CD4-positive, alpha-beta T cell treated with Interleukin-15 for 1 hour (primary cell): ENCODE data around the gene USP9X.
A peak's percentile ranks its signal among the peaks of the same experiment; 100 is the strongest.
"Not testable (repeated sequence)": the region's sequence is repeated elsewhere in the genome, so short reads cannot be mapped to it uniquely, and the experiment has no call there.

Source experiments
- DNase-seq: peaks from one replicate; pipeline ENCODE4 v3.0.0-alpha.2; 2020

The USP9X gene

DNA sequence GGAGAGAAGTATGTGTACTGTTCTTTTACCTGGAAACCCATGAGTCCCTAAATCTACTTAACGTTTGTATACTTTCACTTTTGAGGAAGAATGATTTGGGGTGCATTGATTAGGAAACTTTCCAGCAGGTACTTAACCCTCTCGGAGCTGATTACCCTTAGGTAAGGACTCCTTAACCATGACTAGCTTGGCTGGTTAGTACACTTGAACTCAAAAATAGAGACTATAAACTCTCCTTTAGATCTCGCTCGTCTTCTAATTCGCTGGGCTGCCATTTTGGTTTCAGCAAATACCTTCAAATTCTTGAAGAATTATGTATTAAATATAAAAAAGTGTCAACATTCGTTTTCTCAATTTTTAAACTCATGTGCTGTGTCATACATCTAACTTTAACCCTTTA lies 2.0 kb downstream of the USP9X start:
- DNase-seq = no peak

DNA sequence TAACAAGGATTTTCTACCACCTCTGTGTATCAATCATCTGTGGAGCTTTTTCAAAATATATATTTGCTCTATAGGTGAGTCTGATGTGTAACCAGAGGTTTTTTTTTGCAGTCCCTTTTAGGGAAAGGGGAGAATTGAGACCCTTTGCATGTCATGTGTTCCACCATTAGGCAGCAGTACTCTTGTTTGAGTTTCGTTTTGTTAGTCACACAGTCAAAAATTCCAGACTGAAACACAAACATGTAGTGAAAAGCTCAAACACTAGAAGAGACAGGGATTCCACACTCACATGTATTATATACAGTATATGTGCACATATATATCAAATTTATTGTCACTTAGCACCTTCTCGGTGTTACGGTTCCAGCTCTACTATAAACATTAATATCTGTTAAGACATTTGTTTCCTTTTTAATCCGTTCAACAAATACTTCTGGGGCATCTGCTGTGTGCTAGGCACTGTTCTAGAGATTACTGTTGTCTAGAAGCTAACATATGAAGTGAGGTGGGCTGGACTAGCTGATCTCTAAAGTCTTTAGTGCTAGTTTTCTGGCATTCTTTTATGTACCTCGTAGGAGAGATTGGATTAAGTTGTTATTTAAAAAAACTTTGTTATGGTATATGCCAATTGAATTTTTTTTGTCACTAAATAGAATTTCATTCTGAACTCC lies 5.5 kb downstream of the USP9X start:
- DNase-seq = no peak

DNA sequence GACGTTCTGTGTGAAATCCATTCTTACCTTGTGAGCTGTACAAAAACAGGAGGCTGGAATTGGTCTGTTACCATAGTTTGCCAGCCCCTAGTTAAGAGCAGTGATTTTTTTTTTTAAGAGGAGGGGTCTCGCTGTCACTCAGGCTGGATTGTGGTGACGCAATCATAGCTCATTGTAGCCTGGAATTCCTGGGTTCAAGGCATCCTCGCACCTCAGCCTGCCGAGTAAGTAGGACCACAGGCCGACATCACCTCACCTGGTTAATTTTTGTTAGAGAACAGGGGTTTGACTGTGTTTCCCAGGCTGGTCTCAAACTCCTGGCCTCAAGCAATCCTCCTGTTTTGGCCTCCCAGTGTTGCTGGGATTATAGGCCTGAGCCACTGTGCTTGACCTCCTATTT lies 7.5 kb downstream of the USP9X start:
- no peak for DNase-seq

DNA sequence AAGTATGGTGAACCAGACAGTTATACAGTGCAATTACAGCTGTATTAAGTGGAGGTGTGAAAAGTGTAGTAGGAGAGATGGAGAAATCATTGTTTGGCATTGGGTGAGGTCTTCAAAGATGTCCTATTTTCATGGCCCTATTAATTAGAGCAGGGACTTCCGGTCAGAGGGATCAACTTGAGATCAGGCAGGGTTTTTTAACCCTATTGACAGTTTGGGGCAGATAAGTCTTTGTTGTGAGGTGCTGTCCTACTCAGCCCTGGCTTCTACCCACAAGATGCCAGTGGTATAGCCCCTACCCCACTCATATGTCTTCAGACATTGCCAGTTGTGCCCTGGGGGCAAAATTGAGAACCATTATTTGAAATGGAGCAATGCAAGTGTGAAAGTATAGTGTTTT lies 9.9 kb downstream of the USP9X start:
- DNase-seq = no peak

DNA sequence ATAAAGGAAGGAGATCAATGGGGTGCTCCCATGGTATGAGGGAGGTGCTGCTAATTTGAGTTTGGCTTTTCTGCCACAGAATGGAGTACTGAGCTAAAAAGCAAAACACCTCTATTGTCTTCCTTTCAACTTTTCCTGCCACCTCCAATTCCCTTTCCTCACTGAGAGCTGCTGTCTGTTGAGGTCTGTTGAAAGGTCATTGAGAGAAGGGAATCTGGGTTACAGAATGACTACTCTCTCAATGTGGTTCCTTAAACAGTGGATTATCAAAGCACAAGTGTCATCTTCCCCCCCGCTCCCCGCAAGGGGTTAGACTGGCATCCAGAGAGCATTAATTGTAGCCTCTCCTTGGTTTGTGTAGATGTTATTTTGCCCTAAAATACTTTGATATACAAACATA lies 10.7 kb downstream of the USP9X start:
- DNase-seq = no peak

DNA sequence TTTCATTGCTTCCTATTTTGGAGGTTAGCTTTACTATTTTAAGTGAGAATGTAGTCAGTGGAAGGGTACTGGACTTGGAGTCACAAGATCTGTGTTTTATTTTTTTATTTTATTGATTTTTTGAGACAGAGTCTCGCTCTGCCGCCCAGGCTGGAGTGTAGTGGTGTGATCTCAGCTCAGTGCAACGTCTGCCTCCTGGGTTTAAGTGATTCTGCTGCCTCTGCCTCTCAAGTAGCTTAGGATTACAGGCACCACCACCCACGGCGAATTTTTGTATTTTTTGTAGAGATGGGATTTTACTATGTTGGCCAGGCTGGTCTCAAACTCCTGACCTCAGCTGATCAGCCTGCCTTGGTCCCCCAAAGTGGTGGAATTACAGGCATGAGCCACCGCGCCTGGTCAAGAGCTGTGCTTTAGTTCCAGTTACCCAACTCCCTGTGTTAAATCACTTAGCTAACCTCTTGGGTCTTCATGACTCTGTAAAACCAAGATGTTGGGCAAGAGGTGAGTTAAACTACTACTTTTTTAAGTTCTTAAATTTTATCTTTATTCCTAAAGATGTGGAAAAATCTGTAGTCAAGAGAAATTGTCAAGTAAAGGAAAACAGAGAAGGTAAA lies 11.2 kb downstream of the USP9X start:
- DNase-seq = no peak

DNA sequence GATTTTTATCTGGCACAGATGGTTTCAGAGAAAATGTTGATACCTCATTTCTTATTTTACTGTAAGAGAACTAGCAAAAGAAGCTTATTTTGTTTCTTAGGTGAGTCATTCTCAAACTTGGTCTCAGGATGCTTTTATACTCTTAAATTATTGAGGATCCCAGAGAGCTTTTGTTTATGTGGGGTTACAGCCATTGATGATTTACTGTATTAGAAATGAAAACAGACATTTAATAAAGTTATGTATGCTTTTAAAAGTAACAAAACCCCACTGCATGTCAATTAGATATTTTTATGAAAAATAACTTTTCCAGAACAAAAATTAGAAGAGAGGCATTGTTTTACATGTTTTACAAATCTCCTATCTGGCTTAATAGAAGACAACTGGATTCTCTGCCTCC lies 12.1 kb downstream of the USP9X start:
- DNase-seq = no peak

DNA sequence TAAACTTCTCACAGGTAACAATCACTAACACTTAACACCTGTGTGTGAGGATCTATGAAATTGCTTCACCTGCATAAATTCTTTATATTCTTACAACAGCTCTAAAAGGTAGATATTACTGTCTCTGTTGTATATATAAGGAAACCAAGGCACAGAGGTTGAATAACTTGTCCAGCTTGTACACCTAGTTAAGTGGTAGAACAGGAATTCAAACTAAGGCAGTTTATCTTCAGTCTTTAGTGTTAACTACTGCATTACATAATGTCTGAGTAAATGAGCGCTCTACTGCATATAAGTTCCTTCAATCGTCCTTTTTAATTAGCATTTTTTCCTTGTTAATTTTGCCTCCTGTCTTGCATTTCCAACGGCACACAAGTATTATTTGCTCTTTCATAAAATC lies 15.0 kb downstream of the USP9X start:
- DNase-seq = no peak

DNA sequence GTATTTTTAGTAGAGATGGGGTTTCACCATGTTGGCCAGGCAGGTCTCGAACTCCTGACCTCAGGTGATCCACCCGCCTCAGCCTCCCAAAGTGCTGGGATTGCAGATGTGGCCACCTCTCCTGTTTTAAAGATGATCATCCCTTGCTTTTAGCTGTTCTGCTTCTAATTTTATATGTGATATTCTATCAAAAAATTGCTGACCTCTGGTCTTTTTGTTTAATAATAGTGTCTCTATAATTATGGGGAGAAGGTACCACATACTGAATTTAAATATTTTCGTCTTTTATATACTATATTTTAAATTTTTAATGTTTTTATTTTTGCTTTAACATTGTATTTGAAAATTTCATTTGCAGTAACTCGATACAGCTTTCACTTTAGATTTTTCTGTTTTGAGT lies 15.6 kb downstream of the USP9X start:
- DNase-seq = no peak

DNA sequence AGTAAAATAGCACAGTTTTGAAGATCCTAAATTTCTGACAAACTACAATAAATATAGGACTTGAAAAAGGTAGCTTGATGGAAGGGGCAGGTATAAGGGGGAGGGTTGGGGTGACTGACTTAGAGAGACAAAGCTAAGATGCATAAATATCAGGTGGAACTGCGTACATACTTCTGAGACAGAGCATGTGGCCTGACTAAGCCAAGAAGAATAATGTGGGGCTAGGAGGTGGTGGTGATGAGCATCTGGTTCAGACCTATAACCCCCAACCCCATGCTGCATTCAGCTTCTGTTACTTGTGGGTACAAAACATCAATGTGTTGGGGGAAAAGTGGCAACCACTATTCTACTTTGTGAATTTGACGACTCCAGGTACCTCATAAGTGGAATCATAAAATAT lies 19.8 kb downstream of the USP9X start:
- DNase-seq = no peak

DNA sequence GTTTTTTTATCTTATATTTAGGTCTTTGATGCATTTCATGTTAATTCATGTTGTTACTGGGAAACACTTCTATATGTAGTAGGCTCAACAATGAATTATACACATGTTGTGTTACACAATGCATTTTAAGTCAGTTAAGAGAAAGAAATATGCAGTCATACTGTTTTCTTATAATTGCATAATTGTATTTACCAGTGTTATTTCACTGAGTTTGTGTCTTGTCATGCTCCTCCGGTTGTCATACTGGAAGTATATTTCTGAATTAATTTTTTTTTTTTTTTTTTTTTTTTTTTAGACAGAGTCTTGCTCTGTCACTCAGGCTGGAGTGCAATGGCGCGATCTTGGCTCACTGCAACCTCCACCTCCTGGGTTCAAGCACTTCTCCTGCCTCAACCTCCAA lies 21.0 kb downstream of the USP9X start:
- DNase-seq = not testable (repeated sequence)

DNA sequence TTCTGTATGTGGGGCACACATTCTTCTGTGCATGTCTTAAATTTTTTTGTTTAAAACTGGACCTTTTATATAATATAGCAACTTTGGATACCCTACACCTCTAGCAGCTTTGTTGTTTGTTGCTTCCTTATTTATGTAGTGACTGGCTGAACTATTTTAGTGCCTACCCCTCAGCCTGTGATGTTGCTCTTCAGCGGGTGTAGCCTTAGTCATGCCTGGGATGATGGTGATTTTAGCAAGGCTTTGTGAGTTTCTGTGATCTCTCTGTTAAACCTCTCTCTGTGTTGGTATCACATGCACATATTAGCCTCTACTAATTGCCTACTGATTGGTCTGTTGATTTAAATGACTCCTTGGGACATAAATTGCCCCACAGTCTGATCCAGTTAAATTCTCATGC lies 22.8 kb downstream of the USP9X start:
- DNase-seq = no peak

DNA sequence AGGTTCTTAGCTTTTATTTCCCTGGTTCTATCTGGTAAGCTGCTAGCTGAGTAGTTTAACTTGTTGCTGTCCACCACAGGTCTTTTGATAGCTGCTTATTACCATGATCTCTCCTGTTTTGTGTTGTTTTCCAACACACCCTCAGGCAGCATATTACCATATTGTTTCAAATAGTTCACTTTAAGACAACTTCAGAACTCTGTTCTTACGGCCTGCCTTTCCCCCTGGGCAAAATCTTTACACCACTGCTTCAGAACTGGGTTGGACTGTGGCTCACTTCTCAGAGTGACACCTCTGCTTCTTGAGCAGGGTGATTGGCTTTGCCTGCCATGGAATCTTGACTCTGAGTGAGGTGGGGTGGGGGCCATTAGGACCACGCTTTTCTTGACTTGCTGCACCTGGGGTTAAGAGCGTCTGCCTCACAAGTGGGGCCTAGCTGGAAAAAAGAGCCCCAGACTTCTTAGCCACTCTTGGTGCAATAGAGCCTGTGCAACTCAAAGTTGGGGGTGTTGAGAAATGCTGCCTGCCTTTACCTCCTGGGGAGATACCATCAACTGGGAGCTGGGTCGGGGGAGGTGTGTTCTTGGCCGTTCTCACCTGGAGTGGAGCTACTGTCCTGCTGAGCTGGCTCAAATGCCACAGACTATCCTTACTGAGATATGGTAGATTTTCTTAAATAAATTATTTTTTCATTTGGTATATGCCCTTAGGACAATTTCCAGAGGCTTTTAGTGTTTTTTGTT lies 23.4 kb downstream of the USP9X start:
- DNase-seq = no peak

DNA sequence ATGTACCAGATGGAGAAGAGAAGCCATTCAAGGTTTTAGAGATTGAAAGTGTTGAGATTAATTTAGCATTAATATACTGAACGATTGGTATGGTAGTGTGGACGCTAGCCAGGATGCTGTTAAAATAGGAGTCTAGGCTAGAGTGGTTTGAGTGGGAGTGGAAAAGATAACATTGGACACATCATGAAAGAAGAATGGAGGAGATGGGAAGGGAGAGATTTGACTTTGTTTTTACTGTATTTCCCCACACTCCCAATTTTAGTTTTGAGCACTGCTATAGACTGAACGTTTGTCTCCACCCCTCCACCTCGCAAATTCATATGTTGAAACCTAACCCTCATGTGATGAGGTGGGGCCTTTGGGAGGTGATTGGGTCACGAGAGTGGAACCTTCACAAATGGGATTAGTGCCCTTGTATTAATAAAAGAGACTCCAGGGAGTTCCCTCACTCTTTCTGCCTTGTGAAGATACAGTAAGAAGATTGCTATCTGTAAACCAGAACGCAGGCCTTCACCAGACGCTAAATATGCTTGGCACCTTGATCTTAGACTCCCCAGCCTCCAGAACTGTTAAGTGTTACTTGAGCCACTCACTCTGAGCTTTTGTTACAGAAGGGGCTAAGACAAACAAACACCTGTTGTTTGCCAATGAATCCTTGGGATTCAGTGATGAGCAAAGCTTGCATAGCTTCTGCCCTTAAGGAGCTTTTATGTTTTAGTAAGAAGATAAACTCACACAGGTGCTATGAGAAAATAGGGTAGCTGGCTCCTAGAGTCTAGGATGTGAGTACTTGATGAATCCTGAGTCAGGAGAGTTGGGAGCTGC lies 25.8 kb downstream of the USP9X start:
- DNase-seq = no peak

DNA sequence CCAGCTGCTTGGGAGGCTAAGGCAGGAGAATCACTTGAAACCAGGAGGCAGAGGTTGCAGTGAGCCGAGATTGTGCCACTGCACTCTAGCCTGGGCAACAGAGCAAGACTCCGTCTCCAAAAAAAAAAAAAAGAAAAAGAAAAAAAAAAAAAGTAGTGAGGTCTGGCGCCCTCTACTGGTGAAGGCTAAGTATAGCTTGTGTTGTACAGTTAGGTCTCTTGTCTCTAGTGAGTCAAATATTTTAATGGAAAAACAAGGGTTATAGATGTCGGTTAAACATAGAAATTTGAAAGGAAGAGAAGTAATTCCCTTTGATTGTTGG lies 29.8 kb downstream of the USP9X start:
- DNase-seq = peak; percentile 22

DNA sequence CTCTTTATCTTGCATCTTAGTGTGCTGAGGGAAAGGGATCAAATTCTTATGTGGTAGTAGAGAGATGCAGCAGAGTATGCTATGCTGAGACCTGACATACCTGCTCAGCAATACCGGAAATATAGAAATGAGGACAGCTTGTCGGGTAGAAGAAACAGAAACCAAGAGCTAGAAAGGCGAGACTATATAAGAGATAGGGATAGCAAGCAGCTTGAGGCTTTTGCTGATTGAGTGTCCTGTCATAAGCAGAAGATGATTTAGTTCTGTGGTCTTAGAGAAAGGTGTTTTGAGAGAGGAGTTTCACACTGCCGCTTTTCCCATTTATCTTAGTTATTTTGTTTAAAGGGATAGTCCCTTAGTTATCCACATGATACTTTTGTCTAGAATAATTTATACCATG lies 31.7 kb downstream of the USP9X start:
- no peak for DNase-seq

DNA sequence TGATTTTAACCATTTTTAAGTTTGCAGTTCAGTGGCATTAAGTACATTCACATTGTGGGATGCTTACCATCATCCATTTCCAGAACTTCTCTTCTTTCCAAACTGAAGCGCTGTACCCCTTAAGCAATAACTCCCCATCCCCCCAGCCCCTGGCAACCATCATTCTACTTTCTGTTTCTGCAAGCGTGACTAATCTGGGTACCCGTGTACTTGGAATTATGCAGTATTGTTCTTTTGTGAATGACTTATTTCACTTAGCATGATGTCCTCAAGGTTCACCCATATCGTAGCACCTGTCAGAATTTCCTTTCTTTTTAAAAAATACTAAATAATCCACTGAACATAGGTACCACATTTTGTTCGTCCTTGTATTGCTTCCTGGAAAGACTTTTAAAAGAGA lies 32.9 kb downstream of the USP9X start:
- DNase-seq = no peak

DNA sequence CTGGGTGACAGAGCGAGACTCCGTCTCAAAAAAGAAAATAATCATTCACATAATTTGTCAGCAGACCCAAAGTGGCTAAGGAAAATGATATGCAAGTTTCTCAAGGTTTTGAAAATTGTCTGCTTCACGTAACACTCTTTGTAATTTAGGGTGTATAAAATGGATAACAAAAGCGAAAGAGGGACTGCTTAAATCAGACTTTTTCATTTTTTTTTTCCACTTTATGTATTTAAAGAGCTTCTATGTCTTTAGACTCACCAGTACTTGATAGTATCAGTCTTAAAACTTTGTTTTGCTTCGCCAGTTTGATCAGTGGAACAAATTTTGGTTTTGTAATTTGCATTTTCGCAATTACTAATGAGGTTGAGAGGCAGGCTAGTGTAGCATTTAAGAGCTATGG lies 34.6 kb downstream of the USP9X start:
- DNase-seq = no peak

DNA sequence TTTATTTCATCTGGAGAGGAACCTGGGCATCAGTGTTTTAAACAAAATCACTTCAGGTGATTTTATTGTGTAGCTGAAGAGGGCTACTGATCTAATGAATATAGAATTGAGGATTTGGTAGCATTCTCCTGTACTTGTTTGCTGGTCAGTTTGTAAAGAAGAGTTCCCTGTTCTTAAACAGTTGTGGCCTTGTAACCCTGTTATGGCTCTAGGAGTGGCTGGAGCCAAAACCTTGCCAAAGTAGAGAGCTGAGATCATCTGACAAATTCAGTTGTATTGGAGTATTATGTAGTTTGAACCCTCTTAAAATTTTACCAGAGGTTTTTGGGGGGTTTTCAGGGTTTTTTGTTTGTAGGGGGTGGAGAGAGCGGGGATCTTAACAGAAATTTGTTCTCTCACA lies 36.5 kb downstream of the USP9X start:
- DNase-seq = no peak

DNA sequence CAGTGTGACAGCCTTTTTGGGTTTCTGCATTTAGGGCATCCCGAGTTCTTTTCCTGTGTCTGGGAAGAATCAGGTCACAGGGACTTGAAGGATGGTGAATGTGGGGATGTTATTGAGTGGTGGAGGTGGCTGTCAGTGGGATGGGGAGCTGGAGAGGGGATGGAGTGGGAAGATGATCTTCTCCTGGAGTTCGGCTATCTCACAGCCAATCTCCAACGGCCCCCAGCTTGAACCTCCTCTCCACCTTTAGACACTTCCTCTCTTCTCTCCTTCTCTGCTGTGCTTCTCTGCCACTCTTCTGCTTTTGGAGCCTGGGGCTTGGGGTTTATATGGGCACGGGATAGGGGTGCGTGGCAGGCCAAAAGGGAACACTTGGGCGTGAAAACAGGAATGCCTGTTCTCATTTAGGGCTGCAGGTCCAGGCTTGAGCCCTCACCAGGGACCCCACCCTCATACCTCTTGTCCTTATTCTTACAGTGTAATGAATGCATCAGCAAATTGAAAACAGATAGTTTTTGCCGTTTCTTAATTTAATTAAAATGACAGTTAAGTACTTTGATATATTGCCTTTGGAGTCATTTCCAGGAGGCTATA lies 37.5 kb downstream of the USP9X start:
- no peak for DNase-seq

DNA sequence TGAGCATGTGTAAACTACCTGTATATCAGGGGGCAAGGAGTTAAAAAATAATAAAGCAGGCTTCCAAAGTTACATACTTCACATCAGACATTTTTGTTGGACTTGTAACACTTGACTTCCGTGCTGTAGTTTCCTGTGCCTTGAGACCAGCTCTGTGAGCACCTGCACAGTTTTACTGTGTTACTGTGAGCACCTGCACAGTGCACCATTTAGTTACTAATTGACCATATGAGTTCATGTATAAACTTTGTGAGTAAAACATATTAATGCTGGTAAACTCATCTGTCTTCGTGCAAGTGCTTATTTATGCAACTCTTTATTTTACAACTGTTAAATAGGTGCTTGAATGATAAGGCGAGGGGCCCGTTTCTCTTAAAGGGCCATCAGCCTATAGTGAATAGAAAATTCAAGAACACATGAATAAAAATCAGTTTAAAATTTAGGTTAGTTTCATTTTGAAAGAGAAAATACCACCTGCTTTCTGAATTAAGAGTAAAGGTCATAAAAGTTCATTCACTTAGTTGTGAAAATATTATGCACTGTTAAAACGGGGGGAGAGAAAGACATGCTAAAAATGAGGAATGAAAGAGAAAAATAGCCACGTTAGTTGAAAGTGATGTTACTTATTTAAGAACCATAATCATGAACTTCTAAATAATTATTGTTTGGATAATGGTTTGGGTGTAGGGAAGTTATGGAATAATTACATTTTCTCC lies 42.4 kb downstream of the USP9X start:
- no peak for DNase-seq

DNA sequence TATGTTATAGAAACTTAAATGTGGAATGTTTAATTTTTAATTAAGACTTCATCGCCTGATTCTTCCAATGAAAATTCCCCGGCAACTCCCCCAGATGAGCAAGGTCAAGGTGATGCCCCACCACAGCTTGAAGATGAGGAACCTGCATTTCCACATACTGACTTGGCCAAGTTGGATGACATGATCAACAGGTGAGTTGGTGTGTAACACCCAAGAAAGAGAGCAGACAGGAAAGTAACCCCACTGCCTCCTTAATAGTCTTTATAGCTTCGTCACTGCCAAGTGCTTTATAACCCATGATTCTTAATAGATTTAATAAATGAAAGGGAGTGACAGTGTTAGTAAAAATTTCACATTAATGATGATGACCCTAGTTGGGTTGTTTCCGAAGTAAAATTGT lies 43.7 kb downstream of the USP9X start:
- no peak for DNase-seq

DNA sequence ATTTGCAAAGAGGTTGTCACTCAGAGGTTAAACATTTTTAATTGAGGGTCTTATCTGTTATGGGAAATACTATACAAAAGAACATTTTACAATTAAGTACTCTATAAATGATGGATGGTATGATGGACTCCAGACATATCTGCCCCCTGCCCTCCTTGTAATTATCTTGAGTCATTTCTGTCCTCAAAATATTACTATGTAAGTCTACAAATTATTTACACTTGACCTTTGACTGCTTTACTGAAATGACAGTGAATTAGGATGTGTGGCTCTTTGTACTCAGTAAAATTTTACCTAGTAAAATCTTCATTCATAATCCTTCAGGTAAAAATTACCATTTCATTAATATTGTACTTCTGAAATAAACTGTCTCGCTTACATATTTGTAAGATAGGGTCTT lies 46.5 kb downstream of the USP9X start:
- DNase-seq = no peak
